Panc1 (cell line): ENCODE measurements around the gene RALB.

Experiments used
- CTCF ChIP-seq: fragments of 450-650 bp; IDR thresholded peaks from 2 replicates; pipeline ENCODE4 v1.5.1; 2017; ENCODE audit warnings: mild to moderate bottlenecking
- POLR2AphosphoS5 ChIP-seq: IDR thresholded peaks from 2 replicates; pipeline ENCODE4 v1.6.1; 2012; ENCODE audit warnings: mild to moderate bottlenecking, low read depth, low read length, moderate library complexity
- REST ChIP-seq, 2 experiments: IDR thresholded peaks; 2 replicates each; pipeline ENCODE4 v1.6.1; 2011 to 2012; ENCODE audit warnings: low read depth in 2 of 2, control low read depth in 1 of 2, low read length in 1 of 2, mild to moderate bottlenecking in 1 of 2, moderate library complexity in 1 of 2; ENCODE audit not compliant: insufficient read depth in 1 of 2
- SIN3A ChIP-seq: IDR thresholded peaks from 2 replicates; pipeline ENCODE4 v1.6.1; 2012; ENCODE audit warnings: low read depth, mild to moderate bottlenecking, low read length, moderate library complexity, borderline replicate concordance; ENCODE audit not compliant: insufficient read depth
- TCF7L2 ChIP-seq: IDR thresholded peaks from 2 replicates; pipeline ENCODE4 v1.6.1; 2011; ENCODE audit warnings: mild to moderate bottlenecking, low read depth, low read length, inconsistent platforms

DNA sequence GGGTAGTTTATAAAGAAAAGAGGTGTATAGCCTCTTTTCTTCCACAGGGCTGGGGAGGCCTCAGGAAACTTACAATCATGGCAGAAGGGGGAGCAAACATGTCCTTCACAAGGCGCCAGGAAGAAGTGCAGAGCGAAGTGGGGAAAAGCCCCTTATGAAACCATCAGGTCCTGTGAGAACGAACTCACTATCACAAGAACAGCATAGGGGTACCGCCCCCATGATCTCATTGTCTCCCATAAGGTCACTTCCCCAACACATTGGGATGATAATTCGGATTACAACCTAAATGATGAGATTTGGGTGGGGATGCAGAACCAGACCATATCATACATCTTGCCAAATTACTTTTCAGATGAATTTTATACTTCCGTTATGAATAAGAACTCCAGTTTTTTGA lies 32.4 kb downstream of the RALB start:
- TF ChIP-seq SIN3A (no peak), CTCF (no peak), POLR2AphosphoS5 (no peak), REST (IDR thresholded peaks at IDR 0.05; ENCODE audit: insufficient read depth in 1 of 2, low read depth in 2 of 2, low read length in 1 of 2) (no peak), TCF7L2 (no peak)
